Colon (tissue), 2 donors: ENCODE results near the gene SYNGAP1.

Experiments used
- FAIRE-seq: peaks from 2 replicates; lab custom pipeline; 2012; peaks lifted over from hg19 to GRCh38; lab: Jason Lieb, UNC
- donor health status: control.
- donor health status: control.

SYNGAP1 gene

GRCh38 chr6:33439956-33440648 is 20.2 kb downstream of the SYNGAP1 start:
- FAIRE-seq: no peak

GRCh38 chr6:33440649-33441309 is 20.9 kb downstream of the SYNGAP1 start:
- no peak for FAIRE-seq

GRCh38 chr6:33441457-33441856 is 21.6 kb downstream of the SYNGAP1 start:
- no peak for FAIRE-seq

- FAIRE-seq: no peak
Measured at GRCh38 chr6:33442283-33442682, 22.4 kb downstream of the SYNGAP1 start.

GRCh38 chr6:33443025-33443424 is 23.2 kb downstream of the SYNGAP1 start:
- no peak for FAIRE-seq

GRCh38 chr6:33443619-33444504 is 24.0 kb downstream of the SYNGAP1 start:
- no peak for FAIRE-seq

- no peak for FAIRE-seq
Measured at GRCh38 chr6:33445119-33445603, 25.3 kb downstream of the SYNGAP1 start.

- FAIRE-seq: no peak
Measured at GRCh38 chr6:33446356-33446755, 26.5 kb downstream of the SYNGAP1 start.

- no peak for FAIRE-seq
Measured at GRCh38 chr6:33450434-33450833, 30.6 kb downstream of the SYNGAP1 start.

- no peak for FAIRE-seq
Measured at GRCh38 chr6:33451606-33452005, 31.7 kb downstream of the SYNGAP1 start.

GRCh38 chr6:33452496-33452895 is 32.6 kb downstream of the SYNGAP1 start:
- no peak for FAIRE-seq

GRCh38 chr6:33453393-33454008 is 33.6 kb downstream of the SYNGAP1 start:
- no peak for FAIRE-seq

- no peak for FAIRE-seq
Measured at GRCh38 chr6:33454009-33454946, 34.4 kb downstream of the SYNGAP1 start, which contains the start of gene ZBTB9. TSS of gene ZBTB9 (plus strand) at chr6:33454576. CDS start at chr6:33455101, 525 bp downstream.

GRCh38 chr6:33455051-33455450 is 35.2 kb downstream of the SYNGAP1 start:
- no peak for FAIRE-seq

- no peak for FAIRE-seq
Measured at GRCh38 chr6:33456156-33456555, 36.3 kb downstream of the SYNGAP1 start.

- FAIRE-seq: no peak
Measured at GRCh38 chr6:33458676-33459075, 38.8 kb downstream of the SYNGAP1 start.

GRCh38 chr6:33459226-33459625 is 39.4 kb downstream of the SYNGAP1 start:
- no peak for FAIRE-seq

GRCh38 chr6:33466075-33466735 is 46.3 kb downstream of the SYNGAP1 start:
- no peak for FAIRE-seq

- no peak for FAIRE-seq
Measured at GRCh38 chr6:33467091-33467490, 47.2 kb downstream of the SYNGAP1 start.

GRCh38 chr6:33469661-33470060 is 49.8 kb downstream of the SYNGAP1 start:
- FAIRE-seq: no peak
